HG03442 (cell line): Measurements from ENCODE around the gene PRKCH.

Experiments used
- ATAC-seq: cut with Tn5 transposase; IDR thresholded peaks from one replicate; pipeline ENCODE4 v1.9.1; 2021; ENCODE audit warnings: mild to moderate bottlenecking, moderate library complexity; ENCODE audit not compliant: unreplicated experiment

The PRKCH gene

GRCh38 chr14:61540931-61541330 lies 219.6 kb downstream of the PRKCH start:
- ATAC-seq = no peak

GRCh38 chr14:61542848-61543790 lies 221.7 kb downstream of the PRKCH start:
- no peak for ATAC-seq

GRCh38 chr14:61543946-61544345 lies 222.6 kb downstream of the PRKCH start:
- ATAC-seq = no peak

GRCh38 chr14:61544448-61545330 lies 223.3 kb downstream of the PRKCH start:
- ATAC-seq = no peak

GRCh38 chr14:61545726-61546455 lies 224.5 kb downstream of the PRKCH start:
- no peak for ATAC-seq

- ATAC-seq = no peak
These were observed 226.0 kb downstream of the PRKCH start for GRCh38 chr14:61547186-61548069.

GRCh38 chr14:61549425-61549824 lies 228.0 kb downstream of the PRKCH start:
- no peak for ATAC-seq

- no peak for ATAC-seq
These were observed 230.0 kb downstream of the PRKCH start for GRCh38 chr14:61551384-61551783.

- no peak for ATAC-seq
These were observed 230.9 kb downstream of the PRKCH start for GRCh38 chr14:61552241-61552640.

GRCh38 chr14:61553730-61554641 lies 232.6 kb downstream of the PRKCH start:
- ATAC-seq = no peak

- ATAC-seq = no peak
These were observed 233.9 kb downstream of the PRKCH start for GRCh38 chr14:61555056-61555838.

- ATAC-seq = no peak
These were observed 235.1 kb downstream of the PRKCH start for GRCh38 chr14:61556455-61556854.

- no peak for ATAC-seq
These were observed 235.9 kb downstream of the PRKCH start for GRCh38 chr14:61557262-61557661.

- ATAC-seq = no peak
These were observed 236.5 kb downstream of the PRKCH start for GRCh38 chr14:61557854-61558253.

- ATAC-seq = no peak
These were observed 236.9 kb downstream of the PRKCH start for GRCh38 chr14:61558271-61558670.

- no peak for ATAC-seq
These were observed 238.3 kb downstream of the PRKCH start for GRCh38 chr14:61559641-61560201.

GRCh38 chr14:61560323-61560722 lies 238.9 kb downstream of the PRKCH start:
- ATAC-seq = no peak

GRCh38 chr14:61561104-61561503 lies 239.7 kb downstream of the PRKCH start:
- no peak for ATAC-seq
